HCT116 (cell line): Measurements from ENCODE around the gene KIAA1755. TPM values are rescaled to one million over a fixed set of nuclear protein-coding genes. Genes with fewer than 3 reads are reported as not detected.

Experiments used
- ATAC-seq: fragments of 200-7000 bp; cut with Tn5 transposase; 2 replicates; pipeline ENCODE4 v1.9.1; 2020; ENCODE audit warnings: mild to moderate bottlenecking, moderate library complexity
- BruUV-seq: library from RNA; stranded (reverse); fragments of 400-500 nt; replicated peaks from 2 replicates; lab custom pipeline; 2021; lab: Mats Ljungman, UMichigan
- CTCF ChIA-PET: fragments of 300-600 bp; sonication (Branson Sonifier 250); formaldehyde crosslinking; loops from one replicate; lab custom pipeline; 2021; ENCODE audit warnings: antibody characterized with exemption; lab: Charles Lee
- POLR2A ChIA-PET: fragments of 300-600, 350-600 bp; sonication (Branson Sonifier 250); formaldehyde crosslinking; loops from one replicate; lab custom pipeline; 2021; ENCODE audit warnings: antibody characterized with exemption; lab: Charles Lee
- RAD21 ChIA-PET, 2 experiments: fragments of 300-600 bp; sonication (Branson Sonifier 250); formaldehyde crosslinking; loops; one replicate each; lab custom pipeline; 2023; ENCODE audit warnings: low total read pairs in 2 of 2; ENCODE audit not compliant: uncharacterized antibody in 2 of 2, unreplicated experiment in 2 of 2, low non-redundant PET in 1 of 2; lab: Charles Lee
- DNase-seq: peaks from one replicate; pipeline ENCODE4 v3.0.0-alpha.2; 2010; ENCODE audit warnings: low read depth, low spot score
- H2AFZ ChIP-seq: fragments of 200-600 bp; shearing (Covaris generic), sonication (generic); 2 replicates; pipeline ENCODE4 v1.6.1; 2017; ENCODE audit warnings: low read depth, mixed run types, mixed read lengths, antibody characterized with exemption, low read length; ENCODE audit not compliant: poor library complexity, severe bottlenecking
- H3K27ac ChIP-seq: 2 replicates; pipeline ENCODE4 v1.5.1; 2012; ENCODE audit warnings: low read depth, low read length
- H3K27me3 ChIP-seq: fragments of 200-600 bp; sonication (generic); 2 replicates; pipeline ENCODE4 v1.6.1; 2016; ENCODE audit warnings: mixed run types, low read length, mixed read lengths; ENCODE audit not compliant: insufficient read depth
- H3K36me3 ChIP-seq, 2 experiments: fragments of 200-500 bp in 1 of 2; fragments of 200-600 bp in 1 of 2; sonication (Bioruptor generic) in 1 of 2; sonication (generic) in 1 of 2; 2 replicates each; pipeline versions ENCODE4 v1.5.1 to v1.6.1; 2014 to 2016; ENCODE audit warnings: low read length in 2 of 2, inconsistent platforms in 1 of 2, mixed read lengths in 1 of 2, mixed run types in 1 of 2; ENCODE audit not compliant: insufficient read depth in 2 of 2, control insufficient read depth in 1 of 2
- H3K4me1 ChIP-seq, 2 experiments: fragments of 200-600 bp in 1 of 2; sonication (generic) in 1 of 2; 2 replicates each; pipeline versions ENCODE4 v1.5.1 to v1.6.1; 2012 to 2017; ENCODE audit warnings: low read length in 2 of 2, inconsistent platforms in 1 of 2, mild to moderate bottlenecking in 1 of 2, mixed read lengths in 1 of 2, mixed run types in 1 of 2, moderate library complexity in 1 of 2; ENCODE audit not compliant: insufficient read depth in 2 of 2, control insufficient read depth in 1 of 2
- H3K4me2 ChIP-seq: fragments of 200-600 bp; sonication (generic); 2 replicates; pipeline ENCODE4 v1.6.1; 2017; ENCODE audit warnings: mixed run types, low read length, mixed read lengths
- H3K4me3 ChIP-seq, 2 experiments: fragments of 200-600 bp in 1 of 2; sonication (generic) in 1 of 2; replicated peaks in 1 of 2; 2 replicates each; pipeline ENCODE4 v1.5.1; 2011 to 2016; ENCODE audit warnings: low read length in 2 of 2, control low read depth in 1 of 2, low read depth in 1 of 2, mild to moderate bottlenecking in 1 of 2, mixed read lengths in 1 of 2, mixed run types in 1 of 2
- H3K79me2 ChIP-seq: fragments of 200-600 bp; sonication (generic); 2 replicates; pipeline ENCODE4 v1.6.1; 2017; ENCODE audit warnings: mild to moderate bottlenecking, mixed run types, low read length, moderate library complexity, mixed read lengths; ENCODE audit not compliant: insufficient read depth
- H3K9ac ChIP-seq: fragments of 200-600 bp; sonication (generic); 2 replicates; pipeline ENCODE4 v1.6.1; 2016; ENCODE audit warnings: low read length, mixed read lengths
- H3K9me2 ChIP-seq: fragments of 200-600 bp; sonication (generic), shearing (Covaris generic); 2 replicates; pipeline ENCODE4 v1.6.1; 2017; ENCODE audit warnings: mixed run types, mild to moderate bottlenecking, moderate library complexity; ENCODE audit not compliant: insufficient read depth
- H3K9me3 ChIP-seq, 2 experiments: fragments of 200-500 bp in 1 of 2; fragments of 200-600 bp in 1 of 2; sonication (Bioruptor generic) in 1 of 2; sonication (generic) in 1 of 2; 2 replicates each; pipeline ENCODE4 v1.6.1; 2014 to 2017; ENCODE audit warnings: low read length in 2 of 2, mixed read lengths in 2 of 2, inconsistent platforms in 1 of 2, low read depth in 1 of 2, mild to moderate bottlenecking in 1 of 2, mixed run types in 1 of 2, moderate library complexity in 1 of 2; ENCODE audit not compliant: control insufficient read depth in 1 of 2, insufficient read depth in 1 of 2
- H4K20me1 ChIP-seq: fragments of 200-600 bp; sonication (generic), shearing (Covaris generic); 2 replicates; pipeline ENCODE4 v1.6.1; 2017; ENCODE audit warnings: mixed run types, mild to moderate bottlenecking, moderate library complexity; ENCODE audit not compliant: insufficient read depth
- EGR1 ChIP-seq: IDR thresholded peaks from 2 replicates; pipeline ENCODE4 v1.6.1; 2012; ENCODE audit warnings: low read depth
- FOSL1 ChIP-seq: IDR thresholded peaks from 2 replicates; pipeline ENCODE4 v1.6.1; 2012; ENCODE audit warnings: low read depth
- TCF7L2 ChIP-seq: IDR thresholded peaks from 2 replicates; pipeline ENCODE4 v1.7.0; 2011; ENCODE audit warnings: borderline replicate concordance, inconsistent platforms; ENCODE audit not compliant: insufficient read depth, insufficient read length; ENCODE audit errors: extremely low read depth
- ZNF274 ChIP-seq: fragments of 200-500 bp; sonication (Bioruptor generic); IDR thresholded peaks from 2 replicates; pipeline ENCODE4 v1.6.1; 2014; ENCODE audit warnings: mild to moderate bottlenecking, low read depth, low read length, inconsistent platforms
- intact Hi-C: fragments of 100-400 bp; cut with micrococcal nuclease; formaldehyde crosslinking; loops from 2 replicates; pipeline ENCODE4 v1.10.0; 2022
- total RNA-seq: library from RNA; stranded (reverse); gene quantifications from one replicate; pipeline ENCODE4 v1.2.1, GENCODE V29; 2021; ENCODE audit not compliant: unreplicated experiment

The KIAA1755 gene
- total RNA-seq, 1 experiment from 2014 or later: not detected

DNA sequence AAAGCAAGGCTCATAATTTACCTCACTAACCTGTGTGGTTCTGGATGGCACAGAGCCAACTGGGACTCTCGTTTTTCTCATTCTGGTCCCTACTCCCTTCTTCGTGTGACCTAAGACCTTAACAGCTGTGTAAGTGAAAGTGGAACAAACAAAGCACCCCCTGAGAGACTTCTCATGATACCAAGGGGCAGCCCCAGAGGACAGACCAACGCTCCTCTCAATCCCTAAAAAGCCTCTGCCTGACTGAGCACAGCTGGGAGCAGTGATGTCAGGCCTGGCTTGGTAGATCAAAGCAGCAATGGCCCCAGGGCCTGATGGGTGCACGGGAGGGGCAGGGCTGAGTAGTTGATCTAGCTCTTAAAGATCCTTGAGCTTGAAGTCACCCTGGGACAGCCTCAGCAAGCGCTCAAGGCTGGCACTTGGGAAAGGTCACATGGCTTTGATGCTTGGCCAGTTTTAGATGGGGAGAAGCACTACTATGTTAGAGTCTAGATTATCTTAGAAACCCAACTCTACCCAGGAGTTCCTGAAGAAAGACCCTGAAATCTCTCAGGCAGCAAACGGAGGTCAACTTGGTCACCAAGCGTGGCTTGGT lies 79.2 kb downstream of the KIAA1755 start:
- RAD21 ChIA-PET: no interaction called here
- H3K79me2 ChIP-seq: no peaks in the 10 kb centered on the region
- no peaks in the 10 kb centered on the region for H3K9me2 ChIP-seq
- no peak overlapping the region for H3K27ac ChIP-seq
- no peaks in the 10 kb centered on the region for H4K20me1 ChIP-seq
- H3K36me3 ChIP-seq: no peaks in the 10 kb centered on the region
- ATAC-seq: peak; percentile 68
- H3K4me2 ChIP-seq: peak overlapping the region; percentile 29
- no peak overlapping the region for H3K4me3 ChIP-seq
- H3K9me3 ChIP-seq: no peaks in the 10 kb centered on the region
- CTCF ChIA-PET: interaction anchor here (1.7 kb wide), 1 partner anchor 40 kb away, joined by 5 read pairs; no protein-coding TSS in a partner anchor
- DNase-seq: no peak
- intact Hi-C loops: no loop called here
- H3K9ac ChIP-seq: no peak overlapping the region
- no peak overlapping the region for H2AFZ ChIP-seq
- POLR2A ChIA-PET: no interaction called here
- H3K4me1 ChIP-seq: peaks cover 10 to 41% of the 10 kb centered on the region in 2 experiments
- H3K27me3 ChIP-seq: no peaks in the 10 kb centered on the region
- no TSS peak for BruUV-seq
- TF ChIP-seq EGR1 (no peak), TCF7L2 (peak; percentile 91), ZNF274 (no peak)

DNA sequence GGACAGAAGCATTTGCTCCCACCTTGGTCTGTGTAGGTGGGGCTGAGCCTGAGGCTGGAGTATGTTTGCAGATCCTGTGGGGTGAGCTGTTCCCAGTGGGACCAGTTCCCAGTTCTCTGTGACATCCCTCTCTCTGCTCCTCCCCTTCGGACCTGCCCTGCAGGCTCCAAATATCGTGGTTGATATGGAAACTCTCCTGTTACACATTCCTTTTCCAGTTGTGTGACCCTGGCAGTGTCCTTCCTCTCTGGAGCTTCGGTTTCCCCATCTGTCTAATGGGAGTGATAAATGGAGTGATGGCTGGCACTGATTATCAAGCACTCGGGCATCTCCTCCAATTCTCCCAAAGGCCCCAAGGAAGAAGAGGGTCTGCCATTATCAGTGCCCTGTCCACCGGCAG lies 79.8 kb downstream of the KIAA1755 start:
- intact Hi-C loops: no loop called here
- no TSS peak for BruUV-seq
- no peaks in the 10 kb centered on the region for H3K27me3 ChIP-seq

More for the DNA sequence above, 79.8 kb downstream of the KIAA1755 start:
- Histone ChIP-seq H3K9ac (no peak overlapping the region), H3K4me3 (no peak overlapping the region), H4K20me1 (no peaks in the 10 kb centered on the region), H3K79me2 (no peaks in the 10 kb centered on the region), H3K27ac (no peak overlapping the region), H3K9me3 (no peaks in the 10 kb centered on the region), H3K36me3 (no peaks in the 10 kb centered on the region), H3K9me2 (no peaks in the 10 kb centered on the region), H2AFZ (no peak overlapping the region), H3K4me2 (peak overlapping the region; percentile 29), H3K4me1 (peaks cover 10 to 36% of the 10 kb centered on the region in 2 experiments)
- DNase-seq (no peak), ATAC-seq (peak; percentile 18)
- POLR2A ChIA-PET: no interaction called here
- CTCF ChIA-PET: interaction anchor here (1.7 kb wide), 1 partner anchor 40 kb away, joined by 5 read pairs; no protein-coding TSS in a partner anchor
- RAD21 ChIA-PET: no interaction called here
- TF ChIP-seq FOSL1: no peak
